ENCODE measurements around the gene TRAF3IP3.

The TRAF3IP3 gene, protein sequence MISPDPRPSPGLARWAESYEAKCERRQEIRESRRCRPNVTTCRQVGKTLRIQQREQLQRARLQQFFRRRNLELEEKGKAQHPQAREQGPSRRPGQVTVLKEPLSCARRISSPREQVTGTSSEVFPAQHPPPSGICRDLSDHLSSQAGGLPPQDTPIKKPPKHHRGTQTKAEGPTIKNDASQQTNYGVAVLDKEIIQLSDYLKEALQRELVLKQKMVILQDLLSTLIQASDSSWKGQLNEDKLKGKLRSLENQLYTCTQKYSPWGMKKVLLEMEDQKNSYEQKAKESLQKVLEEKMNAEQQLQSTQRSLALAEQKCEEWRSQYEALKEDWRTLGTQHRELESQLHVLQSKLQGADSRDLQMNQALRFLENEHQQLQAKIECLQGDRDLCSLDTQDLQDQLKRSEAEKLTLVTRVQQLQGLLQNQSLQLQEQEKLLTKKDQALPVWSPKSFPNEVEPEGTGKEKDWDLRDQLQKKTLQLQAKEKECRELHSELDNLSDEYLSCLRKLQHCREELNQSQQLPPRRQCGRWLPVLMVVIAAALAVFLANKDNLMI

DNA sequence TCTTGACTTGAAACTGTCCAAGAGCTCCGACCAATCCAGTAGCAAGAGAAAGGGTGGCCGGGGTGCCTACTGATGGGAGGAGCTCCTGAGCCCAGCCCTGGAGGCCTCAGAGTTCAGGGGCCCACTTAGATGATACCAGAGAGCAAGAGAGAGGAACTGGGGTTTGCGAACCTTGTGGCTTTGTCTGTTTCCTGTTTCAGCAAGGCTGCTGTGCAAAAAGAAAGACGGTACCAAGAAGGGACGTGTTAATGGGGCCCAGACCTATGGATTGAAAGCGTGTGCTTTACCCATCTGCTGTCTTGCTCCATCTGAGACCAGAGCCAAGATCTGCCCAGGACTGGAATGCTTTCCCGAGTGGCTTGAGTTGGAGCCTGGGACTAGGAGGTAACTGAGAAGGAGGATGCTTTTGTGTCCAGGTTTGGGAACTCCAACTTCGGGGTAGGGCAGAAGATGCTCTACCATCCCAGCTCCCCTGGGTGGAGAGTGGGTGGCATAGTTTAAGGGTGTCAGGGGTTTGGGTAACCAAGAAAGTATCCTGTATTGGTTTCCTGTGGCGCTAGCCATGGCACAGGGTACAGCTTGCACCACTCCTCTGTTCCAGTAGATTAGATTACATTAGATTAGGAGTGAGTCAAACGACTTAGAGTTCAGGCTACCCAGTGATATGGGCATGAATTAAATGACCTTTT lies at the start of gene TRAF3IP3:
TSS of gene TRAF3IP3 (plus strand) at position 128 of the 689 bp plus-strand sequence. CDS start 3,987 bp downstream, outside the sequence.
- no peak for DNase-seq

DNA sequence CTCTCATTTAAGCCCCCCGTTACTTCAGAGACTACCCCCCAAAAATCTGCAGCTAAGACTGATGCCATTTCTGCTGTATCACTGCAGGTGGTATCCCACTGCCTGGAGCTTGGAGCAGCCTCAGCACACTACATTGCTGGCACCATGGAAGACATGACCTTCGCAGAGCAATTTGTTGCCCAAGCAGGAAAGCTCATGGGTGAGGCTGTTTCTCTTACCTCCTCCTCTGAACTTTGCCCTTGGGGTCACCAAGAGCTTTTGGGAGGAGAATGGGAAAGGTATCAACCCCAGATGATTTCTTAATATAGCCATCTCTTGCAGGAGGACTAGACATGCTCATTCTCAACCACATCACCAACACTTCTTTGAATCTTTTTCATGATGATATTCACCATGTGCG lies 49.2 kb upstream of the TRAF3IP3 start:
- no peak for DNase-seq

DNA sequence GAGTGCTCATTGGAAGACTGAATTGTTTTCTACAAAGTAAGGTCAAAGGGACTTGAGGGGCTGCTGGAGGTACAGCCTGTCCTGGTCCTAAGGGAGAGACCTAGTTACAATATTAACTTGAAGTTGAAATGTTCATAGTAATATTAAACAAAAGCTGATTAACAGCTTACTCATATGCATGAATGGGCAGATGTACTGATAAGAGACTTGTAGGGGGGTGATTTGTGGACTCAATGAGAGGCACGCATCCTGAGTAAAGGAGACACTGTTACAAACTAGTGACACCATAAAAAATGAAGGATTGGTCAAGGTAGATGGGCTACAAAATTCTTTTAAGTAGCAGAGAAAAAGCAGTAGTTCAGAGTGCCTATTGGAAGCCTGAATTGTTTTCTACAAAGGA lies 48.5 kb upstream of the TRAF3IP3 start:
- no peak for DNase-seq

GRCh38 chr1:209708297-209708696 lies 47.6 kb upstream of the TRAF3IP3 start:
- no peak for DNase-seq

GRCh38 chr1:209710093-209710492 lies 45.8 kb upstream of the TRAF3IP3 start:
- no peak for DNase-seq

GRCh38 chr1:209710847-209711246 lies 45.0 kb upstream of the TRAF3IP3 start:
- DNase-seq, result peak; percentile 36

GRCh38 chr1:209714338-209714737 lies 41.5 kb upstream of the TRAF3IP3 start:
- DNase-seq, result no peak

- no peak for DNase-seq
These were observed 40.5 kb upstream of the TRAF3IP3 start for GRCh38 chr1:209715314-209715713.

- DNase-seq, result no peak
These were observed 38.0 kb upstream of the TRAF3IP3 start for GRCh38 chr1:209717818-209718217.

- no peak for DNase-seq
These were observed 35.5 kb upstream of the TRAF3IP3 start for GRCh38 chr1:209720326-209720725.

DNA sequence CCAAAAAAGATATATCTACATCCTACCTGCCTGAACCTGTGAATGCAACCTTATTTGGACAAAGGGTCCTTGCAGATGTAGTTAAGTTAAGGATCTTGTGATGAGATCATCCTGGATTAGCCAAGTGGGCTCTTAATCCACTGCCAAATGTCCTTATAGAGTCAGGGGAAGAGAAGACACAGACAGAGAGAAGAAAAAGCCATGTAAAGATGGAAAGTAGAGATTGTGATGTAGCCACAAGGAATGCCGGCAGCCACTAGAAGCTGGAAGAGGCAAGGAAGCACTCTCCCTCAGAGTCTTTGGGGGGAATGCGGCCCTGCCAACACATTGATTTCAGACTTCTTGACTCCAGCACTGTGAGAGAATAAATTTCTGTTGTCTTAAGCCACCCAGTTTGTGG lies 35.0 kb upstream of the TRAF3IP3 start:
- DNase-seq, result no peak

- no peak for DNase-seq
These were observed 34.5 kb upstream of the TRAF3IP3 start for GRCh38 chr1:209721323-209721722.

GRCh38 chr1:209723265-209723664 lies 32.6 kb upstream of the TRAF3IP3 start:
- no peak for DNase-seq

DNA sequence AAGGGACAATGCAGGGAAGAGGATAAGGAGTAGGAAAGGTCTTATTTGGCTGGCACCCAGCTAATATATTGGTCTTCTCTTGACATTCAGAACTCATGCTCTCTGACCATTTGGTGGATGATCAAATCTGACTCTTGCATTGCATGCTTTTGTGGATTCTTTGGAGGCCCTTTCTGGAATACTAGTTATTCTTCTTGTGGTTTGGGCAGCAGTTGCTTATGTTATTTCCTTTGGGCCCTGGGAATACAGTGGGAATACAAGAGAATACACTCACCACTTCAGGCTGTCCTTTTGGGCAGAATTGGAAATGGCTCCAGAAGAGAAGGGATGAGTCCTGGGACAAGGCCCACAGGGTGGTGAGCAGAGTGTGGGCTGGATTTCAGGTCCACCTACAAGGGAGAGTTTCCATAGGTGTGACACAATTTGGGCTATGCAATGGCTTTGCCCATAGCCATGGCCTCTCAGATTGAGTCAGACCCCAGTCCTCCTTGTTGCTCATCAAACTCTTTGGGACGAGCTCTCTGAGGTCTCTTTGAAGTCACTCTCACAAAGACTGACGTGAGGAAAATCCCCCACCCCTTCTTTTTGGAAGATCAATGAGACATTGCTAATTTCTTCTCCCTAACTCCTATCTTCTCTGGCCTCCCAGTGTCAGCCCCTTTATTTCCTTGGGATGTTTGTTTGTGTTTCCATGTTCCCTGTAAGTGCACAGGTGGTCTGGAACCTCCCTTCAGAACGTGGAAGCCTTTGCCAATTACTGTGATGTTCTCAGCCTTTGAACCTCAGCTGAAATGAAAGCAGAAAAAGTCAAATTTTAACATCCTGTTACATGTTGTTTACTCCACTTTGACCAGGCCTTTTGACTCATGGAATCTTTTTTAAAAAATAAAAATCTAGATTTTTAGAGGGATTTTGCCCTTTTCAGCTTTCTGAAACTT lies 31.8 kb upstream of the TRAF3IP3 start:
- no peak for DNase-seq

DNA sequence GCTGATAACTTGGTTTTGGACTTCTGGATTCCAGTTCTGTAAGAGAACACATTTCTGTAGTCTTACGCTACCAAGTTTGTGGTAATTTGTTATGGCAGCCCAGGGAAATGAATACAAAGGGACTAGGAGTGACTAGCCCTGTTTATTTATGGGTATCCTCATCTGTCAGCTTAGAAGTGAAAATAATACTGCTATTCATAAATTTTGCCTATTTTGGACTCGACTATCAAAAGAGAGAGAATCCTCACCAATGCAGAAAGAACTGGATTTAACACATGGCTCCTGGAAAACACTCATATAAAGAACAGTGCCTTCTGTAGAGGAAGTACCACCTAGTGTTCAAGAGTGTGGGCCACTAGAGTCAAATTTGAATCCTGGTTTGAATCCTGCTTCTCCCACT lies 28.6 kb upstream of the TRAF3IP3 start:
- DNase-seq, result no peak

GRCh38 chr1:209727785-209728184 lies 28.1 kb upstream of the TRAF3IP3 start:
- DNase-seq, result no peak

- DNase-seq, result no peak
These were observed 27.4 kb upstream of the TRAF3IP3 start for GRCh38 chr1:209728466-209728865.

DNA sequence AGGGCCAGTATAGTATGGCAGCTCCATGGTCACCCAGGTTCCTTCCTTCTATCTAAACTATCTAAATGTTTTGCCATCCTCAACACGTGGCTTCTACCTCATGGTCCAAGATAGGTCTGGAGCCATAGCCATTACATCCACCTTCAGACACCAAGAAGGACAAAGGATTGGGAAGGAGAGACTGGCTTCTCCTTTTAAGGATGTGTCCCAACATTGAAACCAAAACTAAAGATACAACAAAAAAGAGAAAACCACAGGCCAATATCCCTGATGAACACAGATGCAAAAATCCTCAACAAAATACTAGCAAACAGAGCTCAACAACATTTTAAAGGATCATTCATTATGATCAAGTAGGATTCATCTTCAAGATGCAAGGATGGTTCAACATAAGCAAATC lies 26.4 kb upstream of the TRAF3IP3 start:
- DNase-seq, result no peak

DNA sequence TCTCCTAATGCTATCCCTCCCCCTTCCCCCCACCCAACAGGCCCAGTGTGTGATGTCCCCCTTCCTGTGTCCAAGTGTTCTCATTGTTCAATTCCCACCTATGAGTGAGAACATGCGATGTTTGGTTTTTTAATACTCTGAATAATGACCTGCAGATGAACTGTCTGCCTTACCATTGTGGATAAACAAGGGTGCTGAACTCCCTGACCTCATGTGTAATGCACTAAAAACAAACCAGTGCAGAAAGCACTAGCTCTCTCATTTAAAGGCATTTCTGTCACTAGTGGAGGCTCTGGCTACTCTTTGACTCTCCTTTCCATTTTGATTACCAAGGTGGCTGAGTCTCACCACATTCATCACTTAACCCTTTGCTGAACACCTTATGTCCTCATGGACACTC lies 23.1 kb upstream of the TRAF3IP3 start:
- no peak for DNase-seq

DNA sequence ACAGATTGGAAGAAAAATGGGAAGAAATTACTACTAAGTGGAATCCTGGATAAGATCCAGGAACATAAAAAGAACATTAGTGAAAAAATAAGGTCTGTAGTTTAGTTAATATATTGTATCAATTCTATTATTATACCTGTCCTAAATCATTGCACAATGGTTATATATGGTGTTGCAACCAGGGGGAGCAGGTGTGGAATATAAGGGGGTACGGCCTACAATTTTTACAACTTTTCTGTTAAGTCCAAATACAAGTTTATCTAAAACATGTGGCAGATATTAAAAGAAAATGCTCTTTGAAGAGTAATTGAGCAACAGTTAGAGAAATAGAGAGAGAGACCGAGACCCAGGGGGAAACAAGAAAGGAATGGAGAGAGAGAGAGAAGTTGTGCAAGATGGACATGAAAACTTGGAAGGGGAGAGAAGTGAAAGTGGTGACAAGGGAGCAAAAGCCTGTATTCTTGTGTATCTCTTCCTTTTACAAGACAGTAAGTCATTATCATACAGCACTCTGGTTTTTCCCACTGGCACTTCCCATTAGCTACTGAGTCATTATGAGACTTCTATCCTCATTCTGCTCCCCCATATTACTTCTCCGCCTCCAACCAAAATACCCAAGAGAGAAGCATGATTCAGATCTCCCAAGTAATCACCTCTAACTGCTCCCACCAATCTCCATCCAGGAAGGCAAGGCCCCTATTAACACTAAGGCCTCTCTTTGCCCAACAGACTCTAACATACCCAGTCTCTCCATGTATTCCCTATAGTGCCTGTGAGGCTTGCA lies 22.3 kb upstream of the TRAF3IP3 start:
- DNase-seq, result no peak

DNA sequence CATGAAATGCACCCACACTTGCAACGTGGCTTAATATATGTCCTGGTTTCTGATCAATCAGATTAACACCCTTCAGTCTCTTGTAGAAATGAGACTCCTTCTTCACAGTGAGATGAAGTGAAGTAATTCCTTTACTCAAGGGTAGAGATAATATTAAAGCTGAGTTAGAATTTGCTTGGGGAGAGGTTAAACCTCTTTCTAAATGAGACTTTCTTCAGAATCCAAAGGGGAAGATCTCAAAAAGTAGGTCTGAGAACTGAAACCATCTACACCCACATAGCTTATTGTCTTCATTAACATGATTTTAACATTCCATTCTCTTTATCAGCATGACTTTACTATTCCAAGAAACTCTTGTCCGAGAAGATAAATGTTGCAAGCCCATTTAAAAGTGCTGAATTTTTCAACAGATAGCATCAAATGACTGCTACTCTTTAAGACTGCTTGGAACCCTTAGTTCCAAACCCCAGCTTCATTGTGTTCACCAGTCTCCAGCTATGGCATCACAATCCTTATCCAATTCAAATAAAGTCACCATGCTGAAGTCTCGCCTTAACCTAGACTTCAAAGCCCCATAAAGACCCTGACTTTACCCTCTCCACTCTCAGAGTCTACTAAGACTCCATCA lies 19.2 kb upstream of the TRAF3IP3 start:
- no peak for DNase-seq

DNA sequence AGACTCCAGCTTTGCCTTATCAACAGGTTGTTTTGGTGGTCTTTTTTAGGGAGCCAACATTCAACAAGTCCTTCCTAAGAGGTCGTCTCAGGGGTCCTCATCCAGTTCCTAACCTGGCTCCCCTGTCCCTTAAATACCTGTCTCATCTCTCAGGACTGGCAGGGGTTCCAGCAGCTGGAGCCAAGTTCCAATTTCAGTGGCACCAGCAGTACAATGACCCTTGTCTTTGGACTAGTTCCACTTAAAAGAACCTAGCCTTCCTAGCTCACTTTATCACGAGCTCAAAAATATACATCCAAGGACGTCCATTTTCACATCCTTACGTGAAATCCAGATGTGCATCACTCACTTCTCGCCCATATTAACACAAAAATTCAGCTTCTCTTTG lies 18.7 kb upstream of the TRAF3IP3 start:
- no peak for DNase-seq
